Brain pericyte (primary cell): ENCODE results near the gene RARA.

Experiments
- DNase-seq: peaks from one replicate; pipeline ENCODE4 v3.0.0-alpha.2; 2012; ENCODE audit warnings: low read depth, low spot score

The RARA gene

DNA sequence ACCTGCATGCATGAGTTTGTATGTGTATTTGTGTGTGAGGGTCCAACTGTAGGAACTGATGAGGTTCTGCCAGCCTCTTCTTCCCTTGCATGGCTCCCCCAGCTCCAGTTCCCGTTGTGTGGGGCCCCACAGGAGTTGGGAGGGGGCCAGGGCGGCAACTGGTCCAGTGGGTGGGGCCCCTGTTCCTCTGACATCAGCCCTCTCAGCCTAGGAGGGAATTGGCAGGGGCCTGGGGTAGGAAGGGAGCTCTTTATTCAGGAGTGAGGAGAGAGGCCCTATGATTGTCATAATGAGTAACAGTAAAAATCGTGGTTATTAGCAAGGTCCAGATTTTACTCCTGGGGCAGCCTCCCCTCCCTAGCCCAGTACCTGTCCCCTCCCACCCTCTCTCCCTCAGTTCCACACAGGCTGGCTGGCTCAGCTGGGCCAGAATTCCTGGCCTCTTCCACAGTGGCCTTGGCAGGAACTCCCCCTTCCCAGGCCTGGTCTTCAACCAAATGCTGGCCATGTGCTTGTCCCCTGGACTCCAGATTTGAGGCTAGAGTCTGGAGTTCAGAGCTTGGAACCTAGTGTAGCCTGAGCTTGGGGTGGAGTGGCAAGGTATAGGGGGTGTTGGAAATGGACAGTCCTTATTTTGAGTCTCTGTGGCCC, 18.9 kb downstream of the RARA start:
- DNase-seq = no peak

GRCh38 chr17:40328386-40328766, 19.4 kb downstream of the RARA start:
- no peak for DNase-seq

DNA sequence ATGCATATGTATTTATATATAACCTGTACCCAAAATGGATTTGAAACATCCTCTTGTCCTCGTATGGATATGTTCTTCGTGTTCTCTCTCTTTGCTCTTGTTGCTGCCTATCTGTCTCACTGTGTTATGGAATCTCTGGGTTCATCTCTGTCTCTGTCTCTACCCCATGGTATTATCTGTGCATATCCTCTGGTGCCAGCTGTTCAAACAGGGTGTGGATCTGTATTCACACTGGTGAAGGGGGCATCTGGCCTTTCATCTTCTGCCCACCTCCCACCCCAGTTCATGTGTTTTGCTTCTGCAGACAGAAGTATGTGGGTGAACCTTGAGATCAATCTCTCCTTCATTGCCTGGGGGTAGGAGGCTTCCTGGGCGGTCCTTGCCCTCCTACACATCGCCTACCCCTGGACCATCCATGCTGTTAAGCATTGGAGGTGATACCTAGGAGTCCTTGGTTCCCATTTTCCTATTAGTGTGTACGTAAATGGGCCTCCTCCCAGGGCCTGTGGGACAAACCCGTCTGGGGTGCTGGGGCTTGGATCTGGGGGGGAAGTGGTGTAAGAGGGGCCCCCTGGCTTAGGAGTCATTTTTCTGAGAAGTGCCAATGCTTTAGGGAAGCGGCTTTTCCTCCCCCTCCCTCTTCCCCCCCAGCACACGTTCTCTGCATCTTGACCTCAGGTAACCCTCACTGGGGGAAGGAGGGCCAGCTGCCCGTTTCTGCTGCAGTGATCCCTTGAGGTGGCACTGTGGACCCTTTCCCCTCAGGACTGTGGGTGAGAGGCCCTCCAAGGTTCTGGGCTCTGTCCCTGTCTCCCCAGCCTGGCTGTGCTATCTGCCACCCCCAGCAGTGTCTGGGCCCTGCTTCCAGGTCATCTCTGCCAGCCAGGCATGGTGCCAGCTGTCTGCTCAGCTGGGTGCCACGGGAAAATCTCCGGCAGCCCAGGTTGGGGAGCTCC, 21.1 kb downstream of the RARA start:
- no peak for DNase-seq

GRCh38 chr17:40330850-40331470, 22.0 kb downstream of the RARA start:
- DNase-seq = no peak

GRCh38 chr17:40331743-40332641, 23.0 kb downstream of the RARA start:
- no peak for DNase-seq

DNA sequence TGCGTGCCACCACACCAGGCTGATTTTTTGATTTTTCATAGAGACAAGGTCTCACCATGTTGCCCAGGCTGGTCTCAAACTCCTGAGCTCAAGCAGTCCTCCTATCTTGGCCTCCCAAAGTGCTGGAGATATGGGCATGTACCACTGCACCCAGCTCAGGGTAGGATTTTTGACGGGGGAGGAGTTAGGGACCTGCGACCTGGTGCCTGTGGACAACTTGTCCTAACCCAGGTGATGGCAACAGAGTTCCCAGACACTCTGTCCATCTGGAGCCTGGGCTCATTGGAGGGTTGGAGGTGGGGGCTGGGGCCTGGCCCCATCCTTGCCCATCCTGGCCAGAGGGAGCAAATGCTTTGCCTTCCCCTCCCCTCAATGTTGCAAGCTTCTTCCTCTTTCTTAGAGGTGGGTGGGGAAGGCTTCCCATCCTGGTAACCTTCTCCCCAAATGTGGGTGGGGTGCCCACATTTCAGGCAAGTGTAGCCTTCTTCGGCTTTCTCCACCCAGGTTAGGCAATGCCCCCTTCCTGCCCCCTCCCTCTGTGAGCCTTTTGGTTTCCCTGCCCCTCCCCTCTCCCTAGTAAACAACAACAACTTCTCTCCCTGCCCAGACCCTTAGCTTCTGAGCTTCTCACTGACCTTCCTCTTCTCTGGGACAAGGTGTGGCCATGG, 24.9 kb downstream of the RARA start:
- no peak for DNase-seq

GRCh38 chr17:40335620-40336019, 26.6 kb downstream of the RARA start:
- no peak for DNase-seq

DNA sequence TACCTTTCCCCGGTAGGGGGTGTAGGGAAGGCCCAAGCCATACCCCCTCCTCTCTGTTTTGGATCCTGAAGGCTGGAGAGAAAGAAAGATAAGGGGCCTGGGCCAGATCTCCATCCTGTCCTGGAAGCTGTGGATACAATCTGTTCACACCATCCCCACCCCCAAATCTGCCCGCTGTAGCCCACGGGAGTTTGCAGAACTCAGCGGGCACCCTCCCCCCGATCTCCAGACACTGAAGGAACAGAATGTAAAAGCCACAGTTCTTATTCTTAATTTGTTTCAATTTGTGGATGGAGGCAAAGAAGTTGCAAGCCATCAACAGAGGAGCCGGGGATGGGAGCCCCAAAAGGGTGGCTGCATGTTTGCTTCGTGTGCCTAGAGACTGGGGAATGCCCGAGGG, 28.4 kb downstream of the RARA start:
- DNase-seq = no peak

DNA sequence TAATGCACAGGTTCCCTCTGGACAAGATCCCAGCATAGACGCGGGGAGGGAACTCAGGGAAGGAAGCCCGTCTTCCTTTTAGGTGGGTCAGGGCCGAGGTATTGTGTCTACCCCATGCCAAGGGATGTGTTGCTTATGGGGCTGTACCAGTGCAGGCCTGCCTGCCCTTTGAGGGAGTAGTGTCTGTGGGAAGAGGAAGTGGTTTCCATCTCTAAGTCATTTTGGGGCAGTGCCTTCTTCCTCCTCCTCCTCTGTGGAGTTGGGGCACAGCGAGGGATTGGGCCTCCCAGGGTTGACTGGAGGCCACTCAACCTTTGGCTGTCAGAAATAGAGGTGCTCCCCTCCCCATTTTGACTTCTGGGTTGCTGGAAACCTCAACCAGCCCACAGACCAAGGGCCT, 29.1 kb downstream of the RARA start:
- DNase-seq = no peak

DNA sequence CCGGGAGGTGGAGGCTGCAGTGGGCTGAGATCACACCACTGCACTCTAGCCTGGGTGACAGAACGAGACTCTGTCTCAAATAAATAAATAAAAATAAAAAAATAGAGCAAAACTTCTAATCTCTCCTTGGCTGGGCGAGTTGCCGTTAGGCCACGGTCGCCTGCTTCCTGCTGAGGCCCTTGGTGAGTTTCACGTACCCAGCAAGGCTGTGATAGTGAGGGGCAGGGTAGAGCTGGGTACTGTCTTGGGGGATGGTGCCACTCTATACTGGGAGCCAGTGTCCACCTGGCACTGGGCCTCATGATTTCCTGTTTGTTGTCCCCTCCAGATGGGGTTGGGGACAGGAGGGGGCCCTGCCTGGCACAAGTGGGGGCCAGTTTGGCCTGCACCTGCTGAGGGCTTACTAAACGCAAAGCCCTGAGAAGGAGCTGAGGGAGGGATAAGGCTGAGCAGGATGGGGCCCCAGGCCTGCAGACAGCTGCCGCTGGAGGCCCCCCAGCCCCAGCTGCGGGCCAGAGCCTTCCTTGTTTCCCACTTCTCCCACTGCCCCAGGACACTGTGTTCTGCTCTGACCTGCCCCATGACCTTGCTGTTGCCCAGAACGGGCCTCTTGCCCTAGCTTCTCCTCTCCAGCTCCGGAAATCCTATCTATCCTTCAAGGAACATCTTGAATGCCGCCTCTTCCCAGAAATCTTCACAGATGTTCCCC, 30.1 kb downstream of the RARA start:
- no peak for DNase-seq

DNA sequence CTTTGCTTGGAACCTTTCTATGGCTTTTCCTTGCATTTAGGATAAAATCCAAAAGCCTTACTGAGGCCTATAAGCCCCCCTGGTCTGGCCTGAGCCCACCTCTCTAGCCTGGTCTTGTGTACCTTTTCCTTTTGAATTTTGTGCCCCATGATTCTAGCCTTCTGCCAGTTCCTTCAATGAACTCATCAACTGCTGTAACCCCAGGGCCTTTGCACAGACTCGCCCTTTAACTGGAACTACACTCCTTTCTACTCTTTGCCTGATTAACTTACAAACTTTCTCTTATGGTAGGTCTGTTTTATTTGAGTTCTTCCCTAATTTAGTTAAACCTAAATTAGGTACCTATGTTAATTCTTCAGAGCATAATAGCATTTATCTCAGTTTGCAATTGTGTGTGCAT, 31.3 kb downstream of the RARA start:
- no peak for DNase-seq

DNA sequence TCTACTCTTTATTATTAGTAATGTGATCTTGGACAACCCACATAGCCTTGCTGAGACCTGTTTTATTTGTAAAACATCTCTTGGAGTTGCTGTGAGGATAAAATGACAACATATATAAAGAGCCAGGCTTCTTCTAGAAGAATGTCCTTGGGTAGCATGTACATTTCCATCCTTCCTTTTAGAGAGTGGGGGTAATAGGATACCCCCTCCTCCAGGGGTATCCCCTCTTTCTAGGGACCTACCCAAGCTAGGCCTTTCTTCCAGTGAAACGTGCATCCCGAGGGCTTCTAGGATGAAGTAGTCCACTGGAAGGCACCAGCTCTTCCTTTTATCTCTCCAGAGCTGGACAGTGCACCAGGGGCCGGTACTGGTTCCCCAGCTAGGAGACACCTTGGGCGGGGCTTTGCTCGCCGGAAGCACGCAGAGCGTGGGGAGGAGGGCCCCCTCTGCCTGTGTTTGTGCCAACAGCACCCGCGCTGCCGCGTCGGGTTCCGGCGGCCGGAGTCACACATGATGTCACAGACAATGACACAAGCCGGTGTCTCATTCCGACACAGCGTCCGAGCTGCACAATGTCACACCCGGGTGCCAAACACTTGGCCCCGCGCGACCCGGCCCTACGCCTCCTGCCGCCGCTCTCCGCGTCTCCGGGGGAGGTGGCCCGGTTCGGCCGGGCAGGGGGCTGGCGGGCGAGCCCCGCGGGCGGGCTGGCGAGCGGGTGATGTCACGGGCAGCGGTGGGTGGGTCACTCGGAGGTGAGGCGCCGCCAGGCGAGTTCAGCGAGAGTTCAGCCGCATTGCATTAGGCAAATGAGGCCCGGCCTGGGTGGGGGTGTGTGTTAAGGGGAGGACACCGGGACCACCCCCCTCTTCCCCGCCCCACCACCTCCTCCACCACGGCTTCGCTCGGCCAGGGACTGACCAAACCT, 32.2 kb downstream of the RARA start:
- DNase-seq = no peak

DNA sequence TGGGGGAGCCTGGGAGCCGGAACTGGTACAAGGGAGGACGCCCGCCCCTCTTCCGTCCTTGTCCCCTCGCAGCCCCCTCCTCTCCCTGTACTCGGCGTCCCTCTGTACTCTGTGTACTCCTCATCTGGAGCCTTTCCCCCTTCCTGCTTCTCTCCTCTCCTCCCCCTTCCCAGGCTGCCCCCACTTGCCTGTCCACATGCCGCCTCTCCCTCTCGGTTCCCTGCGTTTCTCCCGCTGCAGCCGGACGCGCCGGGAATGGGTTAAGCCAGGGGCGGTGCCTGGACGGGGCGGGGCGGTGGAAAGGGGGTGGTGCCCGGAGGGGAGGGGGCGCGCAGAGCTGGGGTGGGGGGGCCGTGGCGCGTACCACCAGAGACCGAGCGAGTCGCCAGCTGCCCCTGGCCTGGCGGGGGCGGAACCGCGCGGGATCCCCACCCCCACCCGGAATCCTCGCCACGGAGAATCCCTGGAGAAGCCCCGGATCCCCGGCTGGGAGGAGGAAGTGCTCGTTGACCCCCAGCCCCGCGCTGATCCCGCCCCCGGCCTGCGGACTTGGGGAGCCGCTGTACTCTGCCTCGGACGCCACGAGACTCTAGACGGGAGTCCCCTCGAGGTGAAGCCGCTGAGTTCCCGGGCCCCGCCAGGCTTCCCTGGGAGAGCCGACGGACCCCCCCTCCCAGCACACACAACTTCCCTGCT, 33.0 kb downstream of the RARA start:
- DNase-seq = no peak

- no peak for DNase-seq
Measured at GRCh38 chr17:40342504-40343218, 33.7 kb downstream of the RARA start.

- DNase-seq = no peak
Measured at GRCh38 chr17:40343219-40344119, 34.5 kb downstream of the RARA start.

DNA sequence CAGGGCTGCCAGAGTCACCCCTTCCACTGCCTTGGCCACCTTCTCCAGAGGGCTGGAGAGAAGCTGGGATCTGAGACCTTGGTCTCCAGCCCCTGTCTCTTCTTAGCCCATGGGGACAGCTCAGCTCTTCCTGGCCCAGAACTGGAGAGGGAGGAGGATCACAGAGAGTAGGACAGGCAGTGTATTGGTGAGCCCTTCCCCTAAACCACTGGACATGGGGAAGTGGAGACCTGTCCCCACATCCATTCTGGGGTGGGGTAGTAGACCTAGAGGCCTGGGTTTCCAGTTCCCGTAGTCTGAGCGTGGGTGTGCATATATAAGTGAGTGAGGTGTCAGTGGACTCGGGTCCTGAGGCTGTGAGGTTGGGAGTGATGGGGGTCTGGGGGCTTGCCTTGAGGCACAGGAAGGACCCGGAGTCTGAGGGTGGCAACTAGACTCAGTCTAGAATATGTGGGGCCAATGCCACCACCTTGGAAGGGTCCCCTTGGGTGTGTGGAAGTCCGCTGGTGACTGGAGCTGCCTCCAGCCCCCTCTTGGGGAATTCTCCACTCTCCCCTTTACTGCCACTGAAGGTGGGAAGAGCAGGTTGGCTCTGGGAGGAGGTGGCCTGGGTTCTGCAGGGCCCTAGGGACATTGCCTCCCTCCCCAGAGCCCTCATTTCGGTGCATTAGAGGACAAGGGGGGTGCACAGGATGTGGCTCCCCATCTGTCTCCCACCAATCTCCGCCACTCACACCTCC, 35.6 kb downstream of the RARA start:
- DNase-seq = no peak
